ENCODE data around the gene OXGR1. TPM values are rescaled to one million over a fixed set of nuclear protein-coding genes. Genes with fewer than 3 reads are reported as not detected.

OXGR1 gene
- total and polyA plus RNA-seq, 8 donors = 0.37 to 0.50 TPM; not detected in 6

Small RNA genes within 50 kb of the gene (small RNA-seq; reads per million reads assigned to genes)
- 0 reads per million in 4 donors for gene RN7SKP7

Other genes with a start within 250 kb of the OXGR1 start
- 10 to 100 TPM; 23.9 to 74.5 (median 50.0) TPM for gene MBNL2, start 227.9 kb upstream of the OXGR1 start, total RNA-seq
- 10 to 100 TPM in 2 of 3 donors, 1 to 10 TPM in 1; 8.3 to 17.6 (median 15.9) TPM for gene MBNL2, start 227.9 kb upstream of the OXGR1 start, polyA plus RNA-seq

Measured in stomach (tissue), 8 donors.